Stimulated activated CD4-positive, alpha-beta T cell treated with anti-CD3 and anti-CD28 coated beads, Interleukin-1b, Interleukin-23, amount 100 ng/mL, for 24 hours (primary cell): ENCODE measurements around the gene FLVCR2.
A peak's percentile ranks its signal among the peaks of the same experiment; 100 is the strongest.
"Not testable (repeated sequence)": the region's sequence is repeated elsewhere in the genome, so short reads cannot be mapped to it uniquely, and the experiment has no call there.

Experiments
- DNase-seq, 4 experiments: peaks; one replicate each; pipeline ENCODE4 v3.0.0-alpha.2; 2020; ENCODE audit warnings: low read depth in 4 of 4, low spot score in 1 of 4

The FLVCR2 gene

DNA sequence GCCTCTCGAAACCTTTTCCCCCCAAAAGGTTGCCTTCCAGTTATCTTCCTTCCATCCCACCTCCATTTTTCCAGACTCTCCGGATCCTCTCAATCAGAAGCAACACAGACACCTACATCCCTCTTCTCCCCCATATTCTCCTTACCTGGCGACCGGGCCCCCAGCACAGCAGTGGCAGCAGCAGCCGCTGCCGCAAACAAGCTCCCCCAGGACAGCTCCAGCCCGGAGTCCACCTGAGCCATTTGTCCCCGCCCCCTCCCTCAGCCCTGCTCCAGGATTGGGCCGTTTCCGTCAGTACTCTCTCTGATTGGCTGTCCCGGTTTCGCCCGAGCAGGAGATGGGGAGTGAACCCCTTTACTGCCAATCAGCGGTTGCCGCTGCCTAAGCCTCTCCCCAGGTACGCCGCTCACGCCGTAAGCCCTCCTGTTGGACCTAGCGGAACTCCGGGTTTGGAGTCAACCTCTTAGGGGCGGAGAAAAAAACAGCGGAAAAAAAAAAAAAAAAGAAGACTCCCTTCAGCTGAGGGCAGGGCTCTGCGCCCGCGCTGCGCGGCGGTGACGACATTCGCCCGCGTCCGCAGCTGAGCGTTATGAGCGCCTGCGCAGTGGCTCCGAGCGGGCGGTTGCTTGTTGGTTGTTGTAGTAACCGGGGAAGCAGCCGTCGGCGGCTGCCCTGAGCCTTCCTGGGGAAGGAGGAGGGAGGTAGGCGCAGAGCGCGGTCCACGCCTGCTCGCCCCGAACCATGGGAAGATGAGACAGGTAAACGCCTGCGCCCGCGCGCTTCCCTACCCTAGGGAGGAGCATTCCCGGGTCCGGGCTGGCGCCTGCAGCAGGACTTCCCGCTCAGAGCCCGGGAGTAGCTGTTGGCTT, 82.4 kb downstream of the FLVCR2 start, which contains the start of the genes ERG28 and TTLL5:
TSS of gene ERG28 (minus strand) at position 247 of the 869 bp plus-strand sequence. CDS start 3,374 bp downstream, outside the sequence.
TSS of gene TTLL5 (plus strand) at position 617 of the 869 bp plus-strand sequence. CDS start 1,904 bp downstream, outside the sequence.
- peak; percentile 84 to 95 (median 92) for DNase-seq

GRCh38 chr14:75661499-75661814, 83.0 kb downstream of the FLVCR2 start:
- no peak for DNase-seq

- no peak for DNase-seq
Measured at GRCh38 chr14:75662966-75663365, 84.5 kb downstream of the FLVCR2 start.

DNA sequence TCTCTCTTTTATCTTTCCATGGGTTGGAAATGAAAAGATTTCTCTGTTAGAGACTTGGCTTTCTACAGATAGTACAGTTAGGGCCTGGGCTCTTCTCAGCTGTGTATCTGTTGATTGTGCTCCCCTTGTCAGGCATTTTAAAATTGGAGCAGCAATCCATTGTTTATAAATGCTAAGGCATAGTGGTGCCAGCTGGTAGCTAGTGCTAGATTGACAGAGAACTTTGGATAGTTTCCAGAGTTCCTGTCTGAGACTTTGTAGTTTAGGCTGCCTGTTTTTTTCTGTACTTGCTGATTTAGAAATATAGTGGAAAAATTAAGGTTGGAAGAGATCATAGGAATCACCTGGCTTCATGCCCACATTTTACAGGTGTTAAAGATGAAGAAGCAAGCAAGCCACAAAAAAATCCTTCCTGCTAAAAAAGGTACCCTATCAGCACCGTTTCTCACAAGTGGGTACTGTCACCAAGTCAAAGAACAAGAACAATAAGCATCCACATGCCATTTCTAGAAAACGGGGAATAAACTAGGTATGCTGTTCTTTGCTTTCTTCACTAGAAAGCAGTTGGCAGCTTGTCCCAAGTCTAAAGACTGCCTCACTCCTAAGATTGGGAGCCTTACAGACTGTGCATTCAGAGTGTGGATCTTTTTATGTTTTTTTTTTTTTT, 88.8 kb downstream of the FLVCR2 start:
- no peak for DNase-seq

- DNase-seq = no peak
Measured at GRCh38 chr14:75672605-75673192, 94.3 kb downstream of the FLVCR2 start.

DNA sequence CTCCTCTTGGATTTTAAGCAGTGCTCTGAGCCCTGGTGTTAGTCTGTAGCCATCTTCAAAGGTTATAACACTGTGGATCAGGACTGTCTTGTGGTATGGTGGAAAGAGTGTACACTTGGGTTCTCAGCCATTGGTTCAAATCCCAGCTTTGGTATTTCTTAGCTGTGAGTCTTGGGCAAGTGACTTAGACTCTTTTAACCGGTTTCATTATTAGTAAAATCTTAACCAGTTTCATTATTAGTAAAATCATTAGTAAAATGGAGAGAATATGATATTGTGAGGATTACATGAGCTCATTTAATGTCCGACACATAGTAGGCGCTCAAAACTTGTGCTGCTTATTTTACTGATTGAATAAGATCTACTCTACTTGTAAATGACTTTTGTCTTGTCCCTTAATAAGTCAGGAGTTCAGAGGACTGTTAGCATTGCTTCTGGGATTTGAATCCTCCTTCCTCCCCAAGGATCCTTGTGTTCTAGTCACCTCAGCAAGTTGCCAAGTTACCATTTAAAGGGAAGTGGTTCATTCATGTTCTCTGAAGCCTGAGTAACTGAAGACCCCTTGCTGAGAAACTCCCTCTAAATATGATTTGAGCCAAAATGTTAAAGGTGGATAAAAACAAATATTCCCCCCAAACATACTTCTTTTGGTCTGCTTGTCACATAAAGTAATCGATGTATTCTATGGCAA, 95.1 kb downstream of the FLVCR2 start:
- DNase-seq = no peak

GRCh38 chr14:75675265-75675960, 97.0 kb downstream of the FLVCR2 start:
- DNase-seq = no peak

- no peak for DNase-seq
Measured at GRCh38 chr14:75685910-75686309, 107.5 kb downstream of the FLVCR2 start.

GRCh38 chr14:75689012-75689411, 110.6 kb downstream of the FLVCR2 start:
- no peak for DNase-seq

GRCh38 chr14:75690010-75690409, 111.6 kb downstream of the FLVCR2 start:
- no peak for DNase-seq

DNA sequence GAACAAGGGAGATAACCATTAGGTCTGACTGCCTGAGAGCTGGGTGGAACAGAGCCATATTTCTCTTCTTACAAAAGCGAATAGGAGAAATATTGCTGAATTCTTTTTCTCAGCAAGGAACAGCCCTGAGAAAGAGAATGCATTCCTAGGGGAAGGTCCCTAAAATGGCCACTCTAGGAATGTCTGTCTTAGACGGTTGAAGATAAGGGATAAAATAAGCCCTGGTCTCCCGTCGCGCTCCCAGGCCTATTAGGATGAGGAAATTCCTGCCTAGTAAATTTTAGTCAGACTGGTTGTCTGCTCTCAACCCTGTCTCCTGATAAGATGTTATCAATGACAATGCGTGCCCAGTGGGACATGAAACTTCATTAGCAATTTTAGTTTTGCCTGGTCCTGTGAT, 116.6 kb downstream of the FLVCR2 start:
- not testable (repeated sequence) for DNase-seq

DNA sequence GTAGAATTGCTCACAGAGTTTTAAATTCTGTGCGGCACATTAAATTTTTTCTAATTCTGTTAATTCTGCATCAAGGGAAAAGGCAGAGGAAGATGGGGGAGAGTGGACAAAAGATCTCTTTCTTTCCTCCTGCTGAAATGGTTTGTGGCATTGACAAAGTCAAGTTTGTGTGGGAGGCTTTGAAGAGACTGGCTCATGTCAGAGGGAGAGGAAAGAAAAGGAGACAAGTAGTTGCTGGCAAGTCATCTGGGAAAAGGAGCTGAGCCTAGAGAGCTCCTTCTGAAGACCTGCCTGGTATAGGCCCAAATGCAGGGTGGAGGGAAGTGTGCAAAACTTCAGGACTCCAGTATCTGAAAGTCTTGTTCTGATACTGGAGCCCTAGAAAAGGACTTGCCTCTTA, 119.0 kb downstream of the FLVCR2 start:
- no peak for DNase-seq
